IPS DF 4.7 (cell line): ENCODE results near the gene ATRN.
"Not testable (repeated sequence)": the region's sequence is repeated elsewhere in the genome, so short reads cannot be mapped to it uniquely, and the experiment has no call there.

Experiments
- DNase-seq: peaks from one replicate; pipeline ENCODE4 v3.0.0-alpha.2; 2013; ENCODE audit warnings: low spot score; ENCODE audit errors: extremely low read depth

ATRN gene

GRCh38 chr20:3465301-3465700 is 5.5 kb upstream of the ATRN start:
- DNase-seq = no peak

GRCh38 chr20:3470208-3470626 is 601 bp upstream of the ATRN start:
- no peak for DNase-seq

GRCh38 chr20:3471397-3472021 is 691 bp downstream of the ATRN start:
- DNase-seq = no peak

GRCh38 chr20:3472105-3472504 is 1.3 kb downstream of the ATRN start:
- no peak for DNase-seq

- no peak for DNase-seq
Observed at GRCh38 chr20:3473324-3473723, 2.5 kb downstream of the ATRN start.

GRCh38 chr20:3473944-3474343 is 3.1 kb downstream of the ATRN start:
- DNase-seq = no peak

GRCh38 chr20:3477003-3477860 is 6.4 kb downstream of the ATRN start:
- DNase-seq = not testable (repeated sequence)

GRCh38 chr20:3477861-3478544 is 7.2 kb downstream of the ATRN start:
- DNase-seq = no peak

- no peak for DNase-seq
Observed at GRCh38 chr20:3479025-3479424, 8.2 kb downstream of the ATRN start.

GRCh38 chr20:3479759-3480615 is 9.2 kb downstream of the ATRN start:
- DNase-seq = no peak

GRCh38 chr20:3483309-3483708 is 12.5 kb downstream of the ATRN start:
- no peak for DNase-seq

GRCh38 chr20:3483784-3484183 is 13.0 kb downstream of the ATRN start:
- no peak for DNase-seq

GRCh38 chr20:3485913-3486312 is 15.1 kb downstream of the ATRN start:
- DNase-seq = no peak

- DNase-seq = no peak
Observed at GRCh38 chr20:3486850-3487249, 16.0 kb downstream of the ATRN start.

GRCh38 chr20:3492669-3493068 is 21.9 kb downstream of the ATRN start:
- DNase-seq = no peak

- no peak for DNase-seq
Observed at GRCh38 chr20:3494218-3494617, 23.4 kb downstream of the ATRN start.

- no peak for DNase-seq
Observed at GRCh38 chr20:3502878-3503277, 32.1 kb downstream of the ATRN start.

GRCh38 chr20:3505148-3505547 is 34.3 kb downstream of the ATRN start:
- DNase-seq = no peak

GRCh38 chr20:3509064-3509463 is 38.2 kb downstream of the ATRN start:
- no peak for DNase-seq

GRCh38 chr20:3510110-3510509 is 39.3 kb downstream of the ATRN start:
- no peak for DNase-seq

- not testable (repeated sequence) for DNase-seq
Observed at GRCh38 chr20:3512239-3512638, 41.4 kb downstream of the ATRN start.
